Heart left ventricle (tissue), 13 donors: ENCODE results near the gene FYCO1.

Experiments used
- POLR2A ChIP-seq, 2 donors: fragments of 450-650 bp; IDR thresholded peaks; one replicate each; pipeline ENCODE4 v1.6.1; 2017; ENCODE audit warnings: antibody characterized with exemption in 2 of 2, mild to moderate bottlenecking in 2 of 2, moderate library complexity in 2 of 2
- TF ChIP-seq, protein P1 (sequence below), 12 donors: fragments of 200-600 bp; sonication (generic) in 4 of 12; IDR thresholded peaks; one replicate each; pipeline versions ENCODE4 v1.5.0 to v1.8.0; 2018 to 2022; ENCODE audit warnings: antibody characterized with exemption in 12 of 12, mild to moderate bottlenecking in 5 of 12
- donor health status: ischemic (EF 13 %, LVEDD 7.1; RV severe dilation, severe dysfunction).
- donor health status: DM: no; HTN: yes; CAD: no.
- donor health status: DM: no; HTN: no; CAD: no.
- donor health status: ischemic (EF 25% LVEDD 6.9; RV normal size, moderate dysfunction).
- donor health status: ischemic (EF 25% LVEDD 5.7; RV mildly dilated, moderate dysfunction).
- donor health status: ischemic (EF 35%, LVEDD 5.7; RV mildly dilated, moderate dysfunction).
- donor health status: nonischemic (EF 11% LVEDD 7.7; RV severe dilation, severe dysfunction).
- donor health status: DM: yes; HTN: yes; CAD: no.
- donor health status: PGD.
- donor health status: ischemic (EF 29% LVEDD 5.4; RV normal size, mild dysfunction).
- donor health status: nonischemic (EF 23%, LVEDD 6.1; RV moderate dilation, normal function).

DNA sequence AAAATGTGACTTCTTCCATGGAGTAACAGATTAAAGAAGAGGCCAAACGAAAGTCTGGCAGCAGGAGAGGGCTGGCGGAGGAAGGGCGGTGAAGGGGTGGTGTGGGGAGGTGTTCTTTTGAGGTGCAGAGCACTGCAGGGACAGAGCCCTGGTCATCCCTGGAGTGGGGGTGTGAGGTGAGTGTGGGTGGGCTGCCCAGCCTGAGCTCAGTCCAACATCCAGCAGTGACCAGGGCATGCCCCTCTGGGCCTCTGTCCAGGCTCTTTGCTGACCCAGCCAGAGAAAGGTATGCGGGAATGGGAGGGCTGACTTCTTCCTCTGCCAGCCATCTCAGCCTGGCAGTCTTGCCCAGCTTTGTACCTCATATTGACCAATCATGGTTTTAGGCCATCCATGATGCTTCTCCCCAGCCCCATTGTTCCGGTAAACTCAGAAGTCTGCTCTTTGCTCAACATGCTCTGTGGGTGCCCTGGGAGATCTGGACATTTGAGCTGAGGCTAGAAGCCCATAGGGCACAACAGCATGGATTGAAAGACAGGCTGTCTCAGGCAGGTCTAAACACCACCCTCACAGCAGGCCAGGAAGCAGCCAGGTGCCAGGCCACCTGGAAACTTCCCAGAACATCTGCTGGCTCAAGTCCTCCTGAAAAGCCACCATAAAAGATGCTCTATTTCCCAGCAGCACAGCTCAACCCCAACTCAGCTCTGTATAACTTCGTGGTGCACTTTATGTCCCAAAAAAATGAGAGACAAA, 78.3 kb downstream of the FYCO1 start:
- TF ChIP-seq, protein P1, sequence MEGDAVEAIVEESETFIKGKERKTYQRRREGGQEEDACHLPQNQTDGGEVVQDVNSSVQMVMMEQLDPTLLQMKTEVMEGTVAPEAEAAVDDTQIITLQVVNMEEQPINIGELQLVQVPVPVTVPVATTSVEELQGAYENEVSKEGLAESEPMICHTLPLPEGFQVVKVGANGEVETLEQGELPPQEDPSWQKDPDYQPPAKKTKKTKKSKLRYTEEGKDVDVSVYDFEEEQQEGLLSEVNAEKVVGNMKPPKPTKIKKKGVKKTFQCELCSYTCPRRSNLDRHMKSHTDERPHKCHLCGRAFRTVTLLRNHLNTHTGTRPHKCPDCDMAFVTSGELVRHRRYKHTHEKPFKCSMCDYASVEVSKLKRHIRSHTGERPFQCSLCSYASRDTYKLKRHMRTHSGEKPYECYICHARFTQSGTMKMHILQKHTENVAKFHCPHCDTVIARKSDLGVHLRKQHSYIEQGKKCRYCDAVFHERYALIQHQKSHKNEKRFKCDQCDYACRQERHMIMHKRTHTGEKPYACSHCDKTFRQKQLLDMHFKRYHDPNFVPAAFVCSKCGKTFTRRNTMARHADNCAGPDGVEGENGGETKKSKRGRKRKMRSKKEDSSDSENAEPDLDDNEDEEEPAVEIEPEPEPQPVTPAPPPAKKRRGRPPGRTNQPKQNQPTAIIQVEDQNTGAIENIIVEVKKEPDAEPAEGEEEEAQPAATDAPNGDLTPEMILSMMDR (IDR thresholded peaks at IDR 0.05) = no peak
- TF ChIP-seq POLR2A (IDR thresholded peaks at IDR 0.05) = no peak
